ENCODE measurements around the gene CXCR5.

CXCR5 gene

DNA sequence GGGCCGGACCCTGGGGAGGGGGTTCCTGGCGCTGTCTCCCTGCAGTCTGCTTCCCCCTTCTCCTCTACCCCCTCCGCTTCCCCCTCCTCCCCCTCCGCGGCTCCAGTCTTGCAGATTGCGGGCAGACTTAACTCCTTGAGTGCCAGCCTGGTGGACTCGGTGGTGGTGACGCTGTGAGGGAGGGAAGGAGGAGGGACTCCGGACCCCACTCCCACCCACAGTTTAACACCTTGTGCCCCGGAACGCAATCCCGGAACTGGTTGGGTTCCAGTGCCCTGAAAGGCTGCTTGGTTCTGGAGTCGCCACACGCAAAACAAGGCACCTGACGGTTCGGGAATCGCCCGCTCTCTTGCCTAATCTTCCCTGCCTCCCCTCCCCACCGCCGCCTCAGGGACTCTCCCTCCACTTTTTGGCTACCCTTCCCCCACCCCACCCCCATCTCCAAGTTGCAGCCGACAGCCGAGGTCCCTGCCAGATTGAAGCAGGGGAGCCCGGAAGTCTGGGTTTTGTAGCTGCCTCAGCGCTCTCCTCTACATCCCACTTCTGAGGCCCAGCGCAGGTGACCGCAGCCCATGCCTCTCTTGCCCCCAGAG, 45.9 kb downstream of the CXCR5 start:
- no peak for DNase-seq

DNA sequence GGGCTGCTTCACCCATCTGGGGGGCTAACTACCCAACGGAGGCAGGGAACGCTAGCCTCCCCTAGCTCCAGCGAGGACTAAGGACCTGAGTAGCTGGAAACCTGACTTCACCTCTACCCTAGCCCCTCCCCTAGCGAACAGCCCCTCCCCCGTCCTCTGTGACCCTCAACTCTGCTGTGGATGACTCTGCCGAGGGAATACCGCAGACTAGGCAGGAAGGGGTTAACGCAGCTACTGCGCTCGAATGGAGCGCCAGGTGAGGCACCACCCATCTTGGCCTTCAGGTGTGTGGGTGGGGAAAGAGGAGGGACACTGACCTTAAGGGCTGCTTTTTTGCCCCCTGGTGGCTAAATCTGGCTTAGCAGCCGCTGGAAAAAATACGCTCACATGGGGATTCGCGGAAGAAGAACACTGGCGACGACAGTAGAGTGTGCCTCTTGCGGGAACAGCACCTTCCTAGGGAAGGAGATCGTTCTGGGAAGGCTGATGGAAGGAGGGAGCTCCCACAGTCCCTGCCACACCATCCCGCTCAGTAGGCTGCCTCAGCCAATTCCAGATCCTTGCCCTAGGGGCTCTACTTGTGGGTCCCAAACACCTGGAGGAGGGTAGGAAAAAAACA, 46.5 kb downstream of the CXCR5 start:
- DNase-seq, result peak; percentile 66

DNA sequence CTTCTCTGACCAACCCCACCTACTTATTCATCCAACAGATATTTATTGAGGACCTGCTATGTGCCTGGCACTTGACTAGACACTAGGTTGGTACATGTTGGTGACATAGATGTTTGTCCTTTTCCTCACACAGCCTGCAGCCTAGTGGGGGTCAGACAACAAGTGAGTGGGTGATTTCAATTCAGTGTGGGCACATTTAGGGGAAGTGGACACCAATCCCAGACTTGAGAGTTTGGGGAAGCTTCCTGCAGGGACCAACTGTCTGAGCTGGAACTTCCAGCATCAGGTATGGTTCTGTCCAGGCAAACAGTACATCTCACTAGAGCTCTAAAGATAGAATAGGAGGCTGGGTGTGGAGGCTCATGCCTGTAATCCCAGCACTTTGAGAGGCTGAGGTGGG, 47.9 kb downstream of the CXCR5 start:
- no peak for DNase-seq

DNA sequence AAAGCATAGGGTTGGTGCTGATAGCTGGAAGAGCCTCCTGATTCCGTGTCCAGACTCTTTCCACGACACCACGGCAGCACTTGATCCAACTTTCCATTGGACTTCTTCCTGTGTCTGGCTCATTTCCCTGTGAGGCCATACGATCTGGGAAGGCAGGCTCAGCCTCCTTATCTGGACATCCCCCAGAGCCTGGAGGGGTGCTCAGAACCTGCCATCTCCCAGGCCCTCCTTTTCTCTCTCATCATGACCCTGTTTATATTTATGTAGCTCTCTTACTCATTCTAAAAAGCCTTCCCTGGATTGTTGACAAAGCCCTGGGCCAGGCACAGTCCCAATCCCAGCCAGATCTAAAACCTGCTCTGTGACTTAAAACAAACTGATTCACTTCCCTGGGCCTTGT, 49.8 kb downstream of the CXCR5 start:
- DNase-seq, result no peak

DNA sequence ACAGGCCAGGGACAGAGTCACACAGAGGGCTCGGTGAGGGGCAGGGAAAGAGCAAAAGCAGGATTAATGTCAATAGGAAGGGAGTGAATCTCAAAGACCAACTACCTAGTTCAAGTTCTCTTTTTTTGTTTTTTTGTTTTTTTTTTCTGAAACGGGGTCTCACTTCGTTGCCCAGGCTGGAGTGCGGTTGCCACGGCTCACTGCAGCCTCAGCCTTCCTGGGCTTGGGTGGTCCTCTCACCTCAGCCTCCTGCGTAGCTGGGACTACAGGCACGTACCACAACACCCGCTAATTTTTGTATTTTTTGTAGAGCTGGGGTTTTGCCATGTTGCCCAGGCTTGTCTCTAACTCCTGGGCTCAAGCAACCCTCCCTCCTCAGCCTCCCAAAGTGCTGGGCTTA, 51.7 kb downstream of the CXCR5 start:
- DNase-seq, result no peak

DNA sequence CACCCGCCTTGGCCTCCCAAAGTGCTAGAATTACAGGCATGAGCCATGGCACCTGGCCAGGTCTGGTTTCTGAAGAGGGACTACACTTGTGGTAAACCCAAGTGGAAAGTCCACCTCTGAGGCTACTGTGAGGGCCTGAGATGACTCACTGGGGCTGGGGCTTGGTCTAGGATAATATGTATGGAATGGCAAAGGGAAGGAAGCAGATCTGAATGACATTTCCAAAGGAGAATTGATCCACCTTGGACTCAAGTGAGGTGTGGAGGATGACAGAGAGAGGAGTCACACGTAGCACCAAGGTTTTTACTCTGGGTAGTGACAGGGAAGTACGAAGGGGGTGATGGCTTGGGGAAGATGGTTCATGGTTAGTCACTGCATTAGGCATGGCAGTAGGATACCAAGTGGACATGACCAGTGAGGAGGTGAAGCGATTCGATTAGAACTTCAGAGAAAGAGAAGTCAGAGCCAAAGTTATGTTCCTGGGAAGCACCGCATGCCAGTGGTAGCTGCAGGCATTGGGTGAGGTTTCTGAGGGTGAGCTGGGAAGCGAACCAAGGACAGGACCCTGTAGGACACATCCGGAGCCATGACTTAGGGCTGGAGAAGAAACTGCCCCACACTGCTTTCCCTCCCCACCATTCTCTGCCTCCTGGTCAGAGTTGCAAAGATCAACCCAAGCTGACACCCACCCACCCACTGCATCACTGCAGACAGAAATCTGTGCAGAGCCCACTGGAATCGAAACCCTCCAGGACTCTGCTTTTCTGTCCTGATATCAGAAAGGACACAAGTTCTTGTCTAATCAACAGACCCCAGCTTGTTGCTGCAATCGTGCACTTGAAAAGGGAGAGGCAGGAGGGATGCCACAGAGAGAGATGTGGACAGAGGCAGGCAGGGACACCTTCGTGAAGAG, 55.1 kb downstream of the CXCR5 start:
- no peak for DNase-seq

DNA sequence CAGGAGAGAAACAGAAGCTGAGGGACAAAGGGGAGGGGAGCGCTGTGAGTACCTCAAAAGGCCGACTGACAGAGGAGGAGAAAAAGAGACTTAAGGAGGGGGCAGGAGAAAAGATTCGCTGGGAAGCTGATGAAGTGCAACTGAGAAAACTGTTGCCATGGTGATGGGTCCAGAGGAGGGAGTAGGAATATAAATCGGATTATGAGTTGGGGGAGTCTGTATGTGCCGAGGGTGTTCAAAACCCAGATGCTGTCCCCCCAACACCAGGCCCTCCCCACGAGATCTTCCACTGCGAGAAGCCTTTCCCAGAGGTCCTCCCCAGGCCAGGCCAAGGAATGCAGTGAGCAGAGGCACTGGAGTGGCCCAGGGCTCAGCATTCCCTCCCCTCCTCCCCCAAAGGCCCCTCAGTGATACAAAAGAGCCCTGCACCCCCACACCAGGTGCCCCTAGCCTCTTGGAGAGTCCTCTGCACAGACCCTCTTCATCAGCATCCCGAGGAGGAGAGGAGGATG, 55.8 kb downstream of the CXCR5 start:
- no peak for DNase-seq

DNA sequence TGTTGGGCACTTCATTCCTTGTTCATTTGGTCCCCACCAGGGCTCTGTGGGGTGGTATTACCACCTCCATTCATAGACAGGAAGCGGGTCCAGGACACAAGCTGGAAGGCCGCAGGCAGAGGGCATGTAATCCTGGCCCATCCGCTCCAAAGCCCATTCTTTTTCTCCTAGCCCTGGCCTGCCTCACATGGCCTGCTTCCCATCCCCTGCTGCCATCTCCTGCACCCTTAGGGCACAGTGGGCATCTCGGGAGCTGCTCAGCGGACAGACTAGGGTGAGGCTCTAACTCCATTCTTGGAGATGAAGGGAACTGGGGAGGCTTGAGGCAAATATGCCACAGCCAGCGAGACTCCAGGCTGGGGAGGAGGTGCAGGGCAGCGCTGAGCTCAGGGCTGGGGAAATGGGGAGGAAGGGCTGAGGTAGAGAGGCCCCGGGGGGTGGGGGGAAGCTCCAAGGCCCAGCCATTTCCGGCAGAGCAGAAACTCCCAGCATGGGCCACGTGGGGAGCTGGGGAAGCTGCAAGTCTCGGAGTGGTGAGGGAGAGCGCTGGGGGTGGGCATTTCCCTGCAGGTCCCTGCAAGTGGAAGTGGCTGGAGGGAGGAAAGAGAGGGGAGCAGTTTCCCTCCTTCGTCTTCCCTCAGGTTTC, 56.4 kb downstream of the CXCR5 start:
- no peak for DNase-seq

DNA sequence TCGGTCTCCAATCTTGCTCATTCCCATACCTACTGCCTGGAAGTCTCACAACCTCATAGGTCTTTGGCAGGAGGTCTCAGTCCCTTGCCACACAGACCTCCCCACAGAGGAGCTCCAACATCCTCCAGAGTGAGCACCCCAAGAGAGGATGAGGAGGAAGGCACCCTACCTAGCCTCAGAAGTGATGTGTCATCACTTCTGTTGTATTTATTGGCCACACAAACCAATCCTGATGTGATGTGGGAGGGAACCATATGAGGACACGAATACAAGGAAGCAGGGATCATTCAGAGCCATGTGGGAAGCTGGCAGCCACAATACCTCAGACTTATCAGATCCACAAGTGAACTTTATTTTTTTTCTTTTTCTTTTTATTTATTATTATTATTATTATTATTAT, 63.4 kb downstream of the CXCR5 start:
- no peak for DNase-seq

Measured in NCI-H748 treated with DMSO at 0.1 percent for 48 hours (cell line).